Measurements from ENCODE around the gene VPS37D.

GRCh38 chr7:73705551-73705920, 37.9 kb downstream of the VPS37D start:
- no peak for TF ChIP-seq TEAD4 (IDR thresholded peaks at IDR 0.05)
- TF ChIP-seq YY1 (IDR thresholded peaks at IDR 0.05; ENCODE audit: low read depth) = no peak
- TF ChIP-seq RAD21 (IDR thresholded peaks at IDR 0.05; ENCODE audit: low read depth) = no peak
- no peak for TF ChIP-seq EGR1 (IDR thresholded peaks at IDR 0.05)

All from Ishikawa (cell line).